IPS-NIHi7 (cell line): ENCODE results near the gene TAF4B.

Experiments used
- DNase-seq: peaks from one replicate; pipeline ENCODE4 v3.0.0; 2012; ENCODE audit warnings: mixed read lengths; ENCODE audit errors: extremely low spot score

TAF4B gene

GRCh38 chr18:26383454-26384270 is 157.4 kb downstream of the TAF4B start:
- peak; percentile 44 for DNase-seq

DNA sequence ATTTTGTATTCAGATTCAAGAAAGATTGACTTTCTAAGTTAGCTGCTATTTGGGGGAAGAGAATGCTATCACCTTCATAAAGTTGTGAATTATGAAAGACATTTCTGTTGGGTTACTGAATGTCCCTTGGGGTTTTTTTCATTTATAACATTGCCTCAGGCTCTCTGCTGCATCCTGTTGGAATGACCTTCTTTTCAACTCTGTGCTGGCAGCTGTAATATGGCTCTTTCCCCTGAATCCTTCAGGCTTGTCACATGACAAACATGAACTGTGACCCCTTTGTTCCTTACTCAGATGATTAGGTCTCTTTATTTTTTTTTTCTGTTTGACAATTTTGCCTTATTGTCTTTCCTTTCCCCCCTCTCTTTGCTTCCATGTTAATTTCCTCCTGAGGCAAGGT is 159.8 kb downstream of the TAF4B start:
- DNase-seq: no peak

DNA sequence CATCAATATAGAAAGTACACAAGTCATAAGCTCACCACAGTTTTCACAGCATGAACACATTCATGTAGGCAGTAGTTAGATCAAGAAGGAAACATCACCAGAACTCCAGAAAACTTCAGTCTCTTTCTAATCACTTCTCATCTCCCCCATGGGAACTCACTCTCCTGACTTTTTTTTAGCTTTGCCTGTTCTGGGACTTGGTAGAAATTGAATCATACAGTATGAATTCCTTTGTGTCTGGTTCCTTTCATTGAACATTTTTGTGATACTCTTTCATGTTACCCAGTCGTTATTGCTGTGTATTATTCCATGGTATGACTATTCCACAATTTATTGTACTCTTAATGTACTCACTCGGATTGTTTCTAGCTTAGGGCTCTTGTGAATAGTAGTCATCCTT is 160.2 kb downstream of the TAF4B start:
- DNase-seq: no peak

- DNase-seq: no peak
Observed at GRCh38 chr18:26394047-26394654, 167.9 kb downstream of the TAF4B start.

GRCh38 chr18:26397019-26397418 is 170.8 kb downstream of the TAF4B start:
- DNase-seq: no peak

DNA sequence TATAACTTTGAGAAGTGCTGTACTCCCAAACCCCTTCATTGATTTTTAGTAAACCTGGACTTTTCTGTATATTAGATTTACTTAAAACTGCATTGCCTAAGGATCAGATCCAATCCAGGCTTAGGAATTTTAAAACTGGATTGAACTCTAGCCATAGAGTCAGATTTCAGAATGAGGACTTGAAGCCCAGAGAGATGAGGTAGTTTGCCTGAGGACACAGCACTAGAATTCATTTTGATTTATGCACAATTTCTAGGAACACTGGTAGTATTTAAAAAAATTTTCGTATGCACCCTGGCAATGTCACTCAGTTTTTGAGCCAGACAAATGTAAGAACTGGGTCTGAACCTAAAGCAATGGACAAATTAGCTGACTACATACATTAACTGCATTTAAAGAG is 177.2 kb downstream of the TAF4B start:
- DNase-seq: no peak

GRCh38 chr18:26405190-26405801 is 179.1 kb downstream of the TAF4B start:
- DNase-seq: peak; percentile 60

DNA sequence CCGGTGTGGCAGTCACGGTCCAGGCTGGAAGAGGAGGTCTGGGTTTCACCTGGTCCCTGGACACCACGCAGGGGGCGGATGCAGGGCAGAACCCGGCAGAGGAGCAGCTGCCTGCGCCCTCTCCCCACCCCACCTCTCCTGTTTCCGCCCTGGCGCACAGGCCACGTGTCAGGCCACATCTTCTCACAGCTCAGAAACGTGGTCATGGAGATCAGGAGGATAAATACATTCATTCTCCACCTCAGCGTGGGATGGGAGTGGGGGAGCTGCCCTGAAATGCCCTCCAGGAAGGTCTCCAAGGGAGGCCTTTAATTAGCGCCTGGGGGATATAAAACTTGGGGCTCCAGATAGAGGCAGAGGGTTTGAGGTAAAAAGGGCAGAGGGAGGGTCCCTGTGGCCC is 180.1 kb downstream of the TAF4B start:
- no peak for DNase-seq

DNA sequence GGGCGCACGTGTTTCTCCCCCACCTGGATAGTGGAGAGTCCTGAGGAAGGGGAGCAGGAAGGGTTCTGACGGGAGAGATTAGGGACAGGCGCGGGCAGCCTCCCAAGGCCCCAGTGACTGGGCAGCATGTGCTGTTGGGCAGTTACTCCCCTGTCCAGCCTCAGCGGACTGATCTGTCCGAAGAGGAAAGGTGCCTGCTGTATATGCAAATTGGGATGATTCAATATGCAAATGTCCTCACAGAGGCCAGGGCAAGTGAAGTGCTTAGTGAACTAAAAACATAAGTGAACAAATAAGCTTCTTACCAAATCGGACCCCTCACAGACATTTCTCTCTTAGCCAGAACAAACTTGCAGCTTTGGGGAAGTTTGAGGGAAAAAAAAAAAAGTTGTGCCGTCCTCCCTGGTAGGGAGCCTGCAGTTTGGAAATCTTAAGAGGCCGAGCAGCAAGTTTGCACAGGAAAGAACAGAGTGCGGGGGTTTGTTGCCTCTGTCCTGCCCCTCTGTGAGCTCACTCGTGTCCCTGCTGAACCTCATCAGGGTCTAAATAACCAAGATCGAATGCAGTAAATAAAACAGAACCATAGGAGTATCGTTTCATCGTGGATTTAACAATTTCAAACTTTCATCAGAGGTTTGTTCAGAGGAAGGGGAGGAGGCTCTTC is 180.7 kb downstream of the TAF4B start:
- no peak for DNase-seq

DNA sequence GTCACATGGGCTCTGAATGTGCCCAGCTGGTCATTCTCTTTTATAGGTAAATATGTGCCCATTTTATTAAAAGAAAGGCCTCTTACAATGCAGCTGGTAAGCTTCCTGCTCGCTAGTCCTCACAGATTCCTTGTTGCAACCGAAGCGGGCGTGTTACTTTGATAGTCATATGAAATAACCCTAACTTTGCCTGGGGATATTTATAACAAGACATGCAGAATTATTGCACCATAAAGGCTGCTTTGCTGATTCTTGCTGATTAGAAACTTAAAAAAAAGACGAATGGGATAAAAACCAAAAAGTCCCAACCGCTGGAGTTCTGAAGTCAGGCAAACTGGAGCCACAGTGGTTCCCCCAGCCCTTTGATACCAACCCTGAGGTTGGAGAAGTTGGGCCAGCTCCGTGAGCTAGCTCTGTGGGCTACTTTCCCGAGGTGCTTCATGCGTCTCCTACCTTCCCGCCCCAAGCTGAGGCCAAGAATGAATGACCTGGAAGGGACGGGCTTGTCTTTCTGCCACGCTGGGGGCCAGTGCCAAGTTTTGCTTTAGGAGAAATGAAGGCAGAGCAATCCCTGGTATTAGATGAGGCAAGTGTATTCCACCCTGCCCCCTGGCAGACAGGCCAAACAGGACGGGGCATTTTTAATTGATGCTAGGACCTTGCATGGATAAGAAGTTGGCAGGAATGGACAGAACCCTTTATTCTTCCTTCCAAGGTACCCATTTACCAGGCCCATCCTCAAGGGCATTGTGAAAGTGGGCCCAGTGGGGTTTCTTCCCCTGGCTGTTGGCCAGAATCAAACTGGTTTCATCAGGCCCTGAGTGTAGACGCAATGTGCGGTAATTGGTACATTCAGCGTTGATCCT is 181.7 kb downstream of the TAF4B start:
- no peak for DNase-seq

DNA sequence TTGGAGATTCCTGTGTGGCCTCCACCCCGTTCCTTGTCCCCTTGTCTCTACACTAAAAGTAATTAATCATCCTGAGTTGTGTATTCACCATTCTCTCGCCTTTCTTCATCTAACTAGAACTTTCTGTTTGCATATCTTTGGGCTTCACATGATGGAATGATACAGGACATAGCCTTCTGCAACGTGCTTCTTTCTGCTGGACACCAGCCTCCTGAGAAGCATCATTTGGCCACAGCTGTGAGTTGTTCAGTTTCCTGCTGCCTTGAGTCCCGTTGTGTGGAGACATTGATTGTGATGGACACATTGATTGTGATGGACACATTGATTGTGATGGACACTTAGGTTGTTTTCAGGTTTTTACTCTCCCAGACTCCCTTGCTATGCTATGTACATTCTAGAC is 182.8 kb downstream of the TAF4B start:
- DNase-seq: no peak

- DNase-seq: no peak
Observed at GRCh38 chr18:26414901-26415440, 188.7 kb downstream of the TAF4B start.

- DNase-seq: no peak
Observed at GRCh38 chr18:26415631-26416030, 189.4 kb downstream of the TAF4B start.

GRCh38 chr18:26416652-26417150 is 190.5 kb downstream of the TAF4B start:
- DNase-seq: no peak

- DNase-seq: no peak
Observed at GRCh38 chr18:26417190-26417589, 190.9 kb downstream of the TAF4B start.

GRCh38 chr18:26418225-26418624 is 192.0 kb downstream of the TAF4B start:
- no peak for DNase-seq

- DNase-seq: no peak
Observed at GRCh38 chr18:26419746-26420145, 193.5 kb downstream of the TAF4B start.

DNA sequence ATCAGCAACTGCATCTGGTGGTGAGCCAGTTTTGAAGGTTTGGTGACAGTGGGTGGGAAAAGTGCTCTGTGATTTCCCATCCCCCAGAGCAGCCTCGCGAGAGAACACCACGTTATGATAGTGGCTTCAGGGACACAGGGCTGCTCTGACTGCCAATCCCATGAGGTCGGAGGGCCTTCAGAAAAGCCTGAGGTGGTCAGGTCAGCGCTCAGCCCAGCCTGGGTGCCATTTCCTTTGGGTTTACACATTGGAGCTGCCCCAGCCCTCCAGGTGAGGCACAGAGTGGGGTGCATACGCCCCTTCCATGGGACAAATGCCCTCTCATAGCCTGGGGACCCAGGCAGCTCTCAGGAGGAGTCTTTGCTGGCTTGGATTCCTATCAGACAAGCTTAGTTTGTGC is 195.3 kb downstream of the TAF4B start:
- no peak for DNase-seq

- no peak for DNase-seq
Observed at GRCh38 chr18:26421931-26422330, 195.7 kb downstream of the TAF4B start.

GRCh38 chr18:26422472-26423162 is 196.4 kb downstream of the TAF4B start:
- DNase-seq: no peak
